HepG2 (cell line): Measurements from ENCODE around the gene KRT77.

Experiments
- EP300 ChIP-seq, 3 experiments: sonication (generic) in 1 of 3; formaldehyde crosslinking in 1 of 3; IDR thresholded peaks; 2 replicates each; pipeline versions ENCODE4 v1.5.1 to v1.6.1; 2011 to 2020; ENCODE audit warnings: low read depth in 2 of 3, low read length in 2 of 3, borderline replicate concordance in 1 of 3, improper control_type of control experiment in 1 of 3, mild to moderate bottlenecking in 1 of 3, missing genetic modification reagents in 1 of 3, moderate library complexity in 1 of 3
- JUND ChIP-seq: sonication (generic); formaldehyde crosslinking; IDR thresholded peaks from 2 replicates; pipeline ENCODE4 v1.8.0; 2022; ENCODE audit warnings: mild to moderate bottlenecking, missing genetic modification reagents
- POLR2AphosphoS5 ChIP-seq: IDR thresholded peaks from 2 replicates; pipeline ENCODE4 v1.6.1; 2012; ENCODE audit warnings: low read depth, low read length
- SIN3A ChIP-seq: IDR thresholded peaks from 2 replicates; pipeline ENCODE4 v1.6.1; 2011; ENCODE audit warnings: low read depth, mild to moderate bottlenecking, control low read depth, low read length, borderline replicate concordance
- ZNF3 ChIP-seq: IDR thresholded peaks from 2 replicates; pipeline ENCODE4 v1.7.0; 2017; ENCODE audit warnings: inconsistent platforms

DNA sequence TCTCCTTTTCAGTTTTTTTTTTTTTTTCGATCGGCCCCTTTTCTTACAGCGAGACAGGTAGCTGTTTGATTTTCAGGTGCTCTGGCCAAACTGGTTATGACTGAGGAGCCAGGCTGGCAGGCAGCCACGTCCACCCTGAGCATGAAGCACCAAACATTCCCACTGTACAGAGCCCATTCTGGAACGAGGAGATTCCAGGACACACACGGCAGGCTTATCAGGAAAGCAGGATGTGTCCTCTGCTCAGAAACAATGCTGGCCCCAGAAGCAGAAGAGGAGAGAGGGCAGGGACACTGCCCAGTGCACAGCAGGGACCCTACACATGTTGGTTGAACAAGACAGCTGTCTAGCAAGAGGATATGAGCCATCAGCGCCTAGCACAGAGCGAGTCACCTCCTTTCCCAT, 47.6 kb downstream of the KRT77 start:
- TF ChIP-seq SIN3A (no peak), POLR2AphosphoS5 (no peak), ZNF3 (CRISPR knock-in tag) (no peak), EP300 (IDR thresholded peaks at IDR 0.05; ENCODE audit: low read depth in 2 of 2, low read length in 2 of 2) (no peak), EP300 (CRISPR knock-in tag; IDR thresholded peaks at IDR 0.05; ENCODE audit: borderline replicate concordance) (no peak), JUND (CRISPR knock-in tag) (no peak)
